Esophagus (tissue), 2 donors: ENCODE measurements around the gene SERINC5. TPM values are rescaled to one million over a fixed set of nuclear protein-coding genes. Genes with fewer than 3 reads are reported as not detected.

Experiments
- H3K27ac ChIP-seq, 2 donors: one replicate each; pipeline ENCODE4 v1.5.1; 2013; ENCODE audit warnings: low read depth in 2 of 2, mild to moderate bottlenecking in 2 of 2, inconsistent platforms in 1 of 2, low read length in 1 of 2, moderate library complexity in 1 of 2
- H3K27me3 ChIP-seq, 2 donors: one replicate each; pipeline ENCODE4 v1.6.1; 2013; ENCODE audit warnings: low read length in 2 of 2, control low read depth in 1 of 2, mild to moderate bottlenecking in 1 of 2; ENCODE audit not compliant: insufficient read depth in 2 of 2, control insufficient read depth in 1 of 2
- H3K36me3 ChIP-seq, 2 donors: one replicate each; pipeline ENCODE4 v1.6.1; 2013; ENCODE audit warnings: low read length in 1 of 2; ENCODE audit not compliant: control insufficient read depth in 2 of 2, insufficient read depth in 2 of 2
- H3K4me1 ChIP-seq, 2 donors: one replicate each; pipeline ENCODE4 v1.6.1; 2013; ENCODE audit warnings: low read length in 1 of 2; ENCODE audit not compliant: control insufficient read depth in 2 of 2, insufficient read depth in 2 of 2
- H3K4me3 ChIP-seq, 2 donors: one replicate each; pipeline ENCODE4 v1.5.1; 2013; ENCODE audit warnings: low read length in 2 of 2, mild to moderate bottlenecking in 2 of 2, low read depth in 1 of 2, moderate library complexity in 1 of 2
- H3K9me3 ChIP-seq, 2 donors: one replicate each; pipeline ENCODE4 v1.6.1; 2013; ENCODE audit warnings: mild to moderate bottlenecking in 2 of 2, low read depth in 1 of 2, low read length in 1 of 2, moderate library complexity in 1 of 2; ENCODE audit not compliant: control insufficient read depth in 2 of 2, insufficient read depth in 1 of 2
- WGBS, 2 donors: extraction: QIAGEN DNeasy Blood & Tissue Kit; methylation state at CpG; one replicate each; pipeline ENCODE4 v1.1.7; 2013; 5-methylcytosine and 5-hydroxymethylcytosine counted together
- polyA plus RNA-seq, 2 donors: library from polyadenylated mRNA; stranded (reverse); fragments of 200-250 nt; gene quantifications; one replicate each; pipeline ENCODE4 v1.2.3, GENCODE V29; 2013
- donor health status: healthy with polysubstance abuse.
- donor health status: Bipolar disorder and iron deficiency.

The SERINC5 gene
- polyA plus RNA-seq, 2 donors, result 10.8 to 11.7 TPM

DNA sequence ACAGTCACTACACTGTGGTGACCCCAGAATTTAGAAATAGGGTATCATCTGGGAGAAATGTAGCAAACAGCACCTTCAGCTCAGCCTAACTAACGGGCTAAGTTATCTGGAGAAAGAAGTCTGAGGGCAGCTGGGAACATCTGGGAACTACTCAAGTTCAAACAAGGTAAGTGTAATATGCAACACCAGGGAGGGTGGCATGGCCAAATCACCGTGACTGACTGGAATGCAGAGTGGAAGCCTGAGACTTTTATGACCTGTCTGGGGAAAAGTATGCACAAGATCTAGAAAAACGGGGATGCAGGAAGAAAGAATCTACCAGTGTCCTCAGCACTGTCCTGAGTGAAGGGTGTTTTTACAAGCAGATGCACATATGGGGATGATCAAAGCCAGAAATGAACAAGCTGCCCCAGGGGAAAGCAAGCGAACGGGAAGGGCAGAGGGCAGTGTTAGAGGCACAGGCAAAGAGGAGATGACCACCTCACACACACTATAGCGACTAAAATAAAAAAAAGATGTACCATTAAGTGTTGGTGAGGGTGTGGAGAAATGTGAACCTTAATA is 59.9 kb downstream of the SERINC5 start:
- Histone ChIP-seq H3K9me3 (no peaks in the 10 kb centered on the region), H3K4me3 (no peak overlapping the region), H3K36me3 (peaks cover 0 to 8% of the 10 kb centered on the region in 2 donors), H3K27ac (no peak overlapping the region), H3K4me1 (peaks cover 0 to 7% of the 10 kb centered on the region in 2 donors), H3K27me3 (no peaks in the 10 kb centered on the region)
- WGBS, 2 donors, result 80 to 86% methylated on average over 6 of the region's 6 CpGs

DNA sequence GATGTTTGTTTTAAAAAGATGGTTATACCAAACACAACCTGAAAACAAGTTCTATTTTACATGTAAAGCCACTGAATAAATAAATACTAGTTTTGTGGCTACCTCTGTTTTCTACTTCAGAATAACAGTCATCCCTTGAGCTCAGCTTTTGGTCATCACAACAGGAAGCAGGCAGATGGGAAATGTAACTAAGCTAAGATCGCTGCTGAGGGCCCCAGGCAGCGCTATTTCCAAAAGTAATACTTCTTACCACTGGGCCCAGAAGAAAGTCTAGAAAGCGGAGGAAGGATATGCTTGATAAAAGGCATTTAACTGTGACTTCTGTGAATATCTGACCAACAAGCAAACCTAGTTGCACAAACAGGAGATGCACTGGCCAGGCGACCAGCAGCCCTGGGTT is 61.4 kb downstream of the SERINC5 start:
- peaks cover 0 to 7% of the 10 kb centered on the region in 2 donors for H3K4me1 ChIP-seq
- H3K4me3 ChIP-seq, result no peak overlapping the region
- 76 to 84% methylated on average over 4 of the region's 4 CpGs for whole genome bisulfite sequencing, 2 donors
- H3K9me3 ChIP-seq, result no peaks in the 10 kb centered on the region
- H3K27me3 ChIP-seq, result no peaks in the 10 kb centered on the region
- H3K36me3 ChIP-seq, result peaks cover 0 to 8% of the 10 kb centered on the region in 2 donors
- H3K27ac ChIP-seq, result no peak overlapping the region

DNA sequence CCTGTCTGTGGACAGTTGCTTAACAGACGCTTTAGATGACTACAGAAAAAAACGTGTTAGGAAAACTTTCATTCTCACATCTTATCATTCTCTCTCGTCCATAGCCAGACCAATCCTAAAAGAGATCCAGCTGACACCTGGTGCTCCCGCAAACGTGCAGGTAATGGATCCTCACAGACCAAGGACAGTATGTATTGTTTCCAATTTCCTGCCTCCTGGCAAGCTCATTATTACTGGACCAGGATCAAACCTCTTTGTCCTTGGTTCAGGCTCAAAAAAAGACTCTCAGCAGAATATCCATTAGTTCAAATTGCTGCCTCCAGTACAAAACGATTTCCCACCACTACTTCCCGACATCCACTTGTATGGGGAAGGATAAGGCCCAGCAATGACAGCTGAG is 62.4 kb downstream of the SERINC5 start:
- H3K27me3 ChIP-seq, result no peaks in the 10 kb centered on the region
- H3K36me3 ChIP-seq, result peaks cover 0 to 2% of the 10 kb centered on the region in 2 donors
- peak overlapping the region in 1 of 2 donors; percentile 22 for H3K27ac ChIP-seq
- WGBS, 2 donors, result 38 to 42% methylated on average over 7 of the region's 7 CpGs
- no peak overlapping the region for H3K4me3 ChIP-seq
- H3K9me3 ChIP-seq, result no peaks in the 10 kb centered on the region
- peaks cover 0 to 7% of the 10 kb centered on the region in 2 donors for H3K4me1 ChIP-seq

DNA sequence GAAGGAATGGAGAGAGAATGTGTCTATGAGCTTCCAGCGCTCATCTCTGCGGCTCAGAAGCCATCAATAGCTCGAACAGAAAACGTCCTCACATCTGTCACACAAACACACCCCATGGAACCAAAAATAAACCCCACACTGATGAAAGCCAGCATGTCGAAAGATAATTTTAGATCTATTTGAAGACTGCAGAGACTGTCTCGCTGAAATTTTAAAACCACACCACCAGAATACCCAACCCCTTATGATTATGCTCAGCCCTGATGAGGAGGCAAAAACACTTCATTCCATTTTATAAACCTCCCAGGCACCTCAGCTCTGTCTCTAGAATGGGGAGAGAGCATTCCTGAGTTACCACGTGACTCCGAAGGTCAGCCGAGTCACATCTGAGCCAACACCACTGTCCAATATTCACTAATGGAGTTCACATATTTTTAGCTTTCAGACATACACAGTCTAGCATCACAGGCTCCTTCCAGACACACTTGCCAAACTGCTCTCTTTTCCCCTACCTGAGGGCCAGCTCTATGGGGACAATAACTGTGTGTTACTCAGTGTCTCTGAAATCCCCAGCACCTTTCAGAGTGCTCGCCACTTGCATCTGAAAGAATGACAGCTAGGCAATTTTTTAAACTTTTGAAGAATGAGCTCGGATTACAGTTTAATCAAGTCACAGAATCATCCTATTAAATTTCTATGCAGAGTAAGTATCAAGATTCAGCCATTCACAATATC is 63.2 kb downstream of the SERINC5 start:
- Histone ChIP-seq H3K4me1 (peaks cover 0 to 7% of the 10 kb centered on the region in 2 donors), H3K27me3 (no peaks in the 10 kb centered on the region), H3K4me3 (no peak overlapping the region), H3K9me3 (no peaks in the 10 kb centered on the region), H3K27ac (peak overlapping the region in 1 of 2 donors; percentile 50), H3K36me3 (no peaks in the 10 kb centered on the region)
- WGBS, 2 donors, result 54 to 58% methylated on average over 11 of the region's 11 CpGs

DNA sequence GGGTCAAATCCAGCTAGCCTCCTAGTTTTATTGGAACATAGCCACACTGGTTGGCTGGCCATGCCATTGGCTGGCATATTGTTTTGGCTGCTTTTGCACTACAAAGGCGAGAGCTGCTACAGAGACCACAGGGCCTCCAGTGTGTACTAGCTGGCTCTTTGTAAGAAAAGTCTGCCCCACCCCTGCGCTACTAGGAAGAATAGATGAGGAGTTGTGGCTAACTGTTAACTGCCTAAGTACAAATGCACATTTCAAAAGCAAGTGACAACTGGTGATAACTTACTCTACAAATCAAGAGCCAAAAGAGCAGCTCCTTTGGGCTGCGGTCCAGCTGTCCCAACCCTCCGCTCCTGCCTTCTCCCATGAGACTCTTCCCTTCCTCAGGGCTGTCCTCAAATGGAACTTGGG is 63.9 kb downstream of the SERINC5 start:
- Histone ChIP-seq H3K36me3 (no peaks in the 10 kb centered on the region), H3K4me1 (peaks cover 0 to 7% of the 10 kb centered on the region in 2 donors), H3K9me3 (no peaks in the 10 kb centered on the region), H3K27ac (peak overlapping the region; percentile 50 to 53), H3K27me3 (no peaks in the 10 kb centered on the region), H3K4me3 (no peak overlapping the region)
- WGBS, 2 donors, result 53 to 55% methylated on average over 4 of the region's 4 CpGs

DNA sequence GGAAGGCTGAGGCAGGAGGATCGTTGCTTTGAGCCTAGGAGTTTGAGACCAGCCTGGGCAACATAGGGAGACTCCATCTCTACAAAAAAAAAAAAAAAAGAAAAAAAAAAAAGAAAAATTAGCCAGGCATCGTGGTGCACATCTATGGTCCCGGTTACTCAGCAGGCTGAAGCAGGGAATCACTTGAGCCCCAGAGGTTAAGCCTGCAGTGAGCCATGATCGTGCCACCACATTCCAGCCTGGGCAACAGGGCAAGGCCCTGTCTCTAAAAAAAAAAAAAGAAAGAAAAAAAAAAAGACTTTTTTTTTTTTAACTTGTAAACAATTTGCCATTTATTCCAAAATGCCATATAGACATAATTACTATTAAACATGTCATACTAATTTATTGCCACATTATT is 64.5 kb downstream of the SERINC5 start:
- Histone ChIP-seq H3K4me1 (peaks cover 0 to 7% of the 10 kb centered on the region in 2 donors), H3K9me3 (no peaks in the 10 kb centered on the region), H3K27me3 (no peaks in the 10 kb centered on the region), H3K36me3 (no peaks in the 10 kb centered on the region), H3K27ac (no peak overlapping the region), H3K4me3 (no peak overlapping the region)
- WGBS, 2 donors, result 65 to 66% methylated on average over 4 of the region's 4 CpGs

DNA sequence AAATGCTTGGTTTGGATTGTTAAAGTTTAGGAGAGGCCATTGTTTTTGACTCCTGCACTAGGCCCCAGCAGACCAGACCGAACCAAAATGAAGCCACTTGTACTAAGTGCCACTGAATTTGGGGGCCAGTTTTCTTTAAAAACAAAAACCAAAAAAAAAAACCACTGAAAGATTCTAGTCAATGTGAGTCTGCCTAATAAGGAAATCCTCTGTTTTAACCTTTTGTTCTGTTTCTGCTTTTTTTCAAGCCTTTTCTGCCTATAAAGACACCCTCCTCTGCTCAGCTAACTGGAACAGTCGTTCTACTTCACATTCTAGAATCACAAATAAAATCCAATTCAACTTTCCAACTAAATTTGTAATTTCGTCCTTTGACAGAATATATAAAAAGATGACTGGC is 64.9 kb downstream of the SERINC5 start:
- Histone ChIP-seq H3K9me3 (no peaks in the 10 kb centered on the region), H3K27ac (no peak overlapping the region), H3K4me3 (no peak overlapping the region), H3K36me3 (no peaks in the 10 kb centered on the region), H3K27me3 (no peaks in the 10 kb centered on the region), H3K4me1 (peaks cover 0 to 7% of the 10 kb centered on the region in 2 donors)
- whole genome bisulfite sequencing, 2 donors, result 72 to 76% methylated on average over 3 of the region's 3 CpGs

DNA sequence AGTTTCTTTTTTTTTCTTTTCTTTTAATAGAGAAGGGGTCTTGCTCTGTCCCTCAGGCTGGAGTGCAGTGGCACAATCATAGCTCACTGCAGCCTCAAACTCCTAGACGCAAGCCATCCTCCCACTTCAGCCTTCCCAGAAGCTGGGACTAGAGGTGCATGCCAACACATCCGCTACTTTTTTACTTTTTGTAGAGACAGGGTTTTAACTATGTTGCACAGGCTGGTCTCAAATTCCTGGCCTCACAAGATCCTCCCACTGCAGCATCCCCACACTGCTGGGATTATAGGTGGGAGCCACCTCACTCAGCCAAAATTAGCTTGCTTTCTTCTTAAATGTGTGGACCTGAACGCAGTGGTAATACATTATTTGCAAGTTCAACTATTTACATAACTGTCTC is 66.1 kb downstream of the SERINC5 start:
- Histone ChIP-seq H3K4me3 (no peak overlapping the region), H3K4me1 (peaks cover 0 to 7% of the 10 kb centered on the region in 2 donors), H3K27ac (no peak overlapping the region)

DNA sequence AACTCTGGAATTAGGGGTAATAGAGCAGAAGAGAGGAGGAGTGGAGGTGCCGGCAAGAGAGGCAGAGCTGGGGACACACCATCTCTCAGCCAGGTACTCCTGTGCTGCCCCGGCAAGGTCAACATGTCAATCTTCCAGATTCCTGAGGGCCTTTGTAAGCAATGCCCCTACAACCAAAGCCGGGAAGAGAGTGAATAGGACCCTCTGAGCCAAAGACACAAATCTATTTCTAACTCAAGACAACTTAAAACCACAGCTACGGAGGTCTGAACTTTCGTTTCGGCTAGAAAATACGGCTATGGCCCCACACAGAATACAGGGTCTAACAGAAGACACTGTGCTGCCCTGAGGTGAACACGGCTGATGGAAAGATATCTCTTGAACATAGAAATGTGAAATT is 66.6 kb downstream of the SERINC5 start:
- Histone ChIP-seq H3K4me1 (peaks cover 0 to 7% of the 10 kb centered on the region in 2 donors), H3K4me3 (no peak overlapping the region), H3K9me3 (no peaks in the 10 kb centered on the region), H3K27me3 (no peaks in the 10 kb centered on the region), H3K27ac (no peak overlapping the region), H3K36me3 (no peaks in the 10 kb centered on the region)
- 76 to 83% methylated on average over 8 of the region's 8 CpGs for WGBS, 2 donors

More for the DNA sequence above, 66.1 kb downstream of the SERINC5 start:
- H3K9me3 ChIP-seq, result no peaks in the 10 kb centered on the region
- H3K27me3 ChIP-seq, result no peaks in the 10 kb centered on the region
- 58 to 77% methylated on average over 3 of the region's 3 CpGs for WGBS, 2 donors
- no peaks in the 10 kb centered on the region for H3K36me3 ChIP-seq
